Left kidney (tissue), 2 donors: ENCODE results near the gene CHL1. TPM values are rescaled to one million over a fixed set of nuclear protein-coding genes. Genes with fewer than 3 reads are reported as not detected.

Experiments used
- DNase-seq: peaks from one replicate; pipeline ENCODE4 v3.0.0-alpha.2; 2013
- polyA plus RNA-seq: library from polyadenylated mRNA; unstranded; fragments of 120-200 nt; gene quantifications from one replicate; pipeline ENCODE4 v1.2.1, GENCODE V29; 2013; ENCODE audit not compliant: insufficient read length

CHL1 gene
- polyA plus RNA-seq, 1 donor, result 24.1 TPM

DNA sequence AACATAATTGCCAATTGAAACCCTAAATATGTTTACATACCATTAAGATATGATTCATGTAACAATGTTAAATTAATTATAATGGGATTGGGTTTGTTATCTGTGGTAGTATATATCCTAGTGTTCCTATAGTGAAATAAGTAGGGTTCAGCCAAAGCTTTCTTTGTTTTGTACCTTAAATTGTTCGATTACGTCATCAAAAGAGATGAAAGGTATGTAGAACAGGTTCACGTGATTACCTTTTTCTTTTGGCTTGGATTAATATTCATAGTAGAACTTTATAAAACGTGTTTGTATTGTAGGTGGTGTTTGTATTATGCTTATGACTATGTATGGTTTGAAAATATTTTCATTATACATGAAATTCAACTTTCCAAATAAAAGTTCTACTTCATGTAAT, 212.4 kb downstream of the CHL1 start:
- no peak for DNase-seq

DNA sequence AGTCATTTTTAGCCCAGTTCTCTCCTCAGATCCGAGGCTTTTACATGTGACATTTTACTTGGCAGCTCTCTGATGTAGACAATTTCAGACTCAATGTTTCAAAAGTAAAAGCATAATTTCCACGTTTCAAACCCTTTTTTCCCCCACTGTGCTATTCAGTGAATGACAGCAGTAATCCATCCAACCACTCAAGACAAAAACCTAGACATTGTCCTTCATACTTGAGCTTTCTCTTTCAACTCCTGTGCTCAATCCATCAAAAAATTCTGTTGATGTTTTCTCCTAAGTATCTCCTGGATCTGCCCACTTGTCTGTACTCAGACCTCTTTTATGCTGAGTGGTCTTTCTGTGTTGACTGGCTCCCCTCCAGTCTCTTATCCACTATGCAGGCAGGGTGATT, 214.7 kb downstream of the CHL1 start:
- no peak for DNase-seq

DNA sequence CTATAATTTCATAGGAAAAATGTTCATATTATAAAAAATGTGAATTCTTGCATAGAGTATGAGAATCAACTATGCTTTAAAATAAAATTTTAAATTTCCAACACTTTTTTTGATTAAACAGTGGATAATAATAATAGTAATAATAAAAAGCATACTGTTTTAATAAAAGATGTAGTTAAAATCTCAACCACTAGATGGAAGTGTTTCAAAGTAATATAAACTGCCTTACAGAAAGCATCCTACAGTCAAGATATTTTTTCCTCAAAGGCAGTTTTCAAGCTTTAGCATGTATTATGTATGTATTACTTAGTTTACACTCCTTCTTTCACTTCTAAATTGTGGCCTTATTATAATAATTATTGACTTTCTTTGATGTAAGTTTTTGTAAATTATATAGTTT, 217.5 kb downstream of the CHL1 start:
- DNase-seq, result no peak

DNA sequence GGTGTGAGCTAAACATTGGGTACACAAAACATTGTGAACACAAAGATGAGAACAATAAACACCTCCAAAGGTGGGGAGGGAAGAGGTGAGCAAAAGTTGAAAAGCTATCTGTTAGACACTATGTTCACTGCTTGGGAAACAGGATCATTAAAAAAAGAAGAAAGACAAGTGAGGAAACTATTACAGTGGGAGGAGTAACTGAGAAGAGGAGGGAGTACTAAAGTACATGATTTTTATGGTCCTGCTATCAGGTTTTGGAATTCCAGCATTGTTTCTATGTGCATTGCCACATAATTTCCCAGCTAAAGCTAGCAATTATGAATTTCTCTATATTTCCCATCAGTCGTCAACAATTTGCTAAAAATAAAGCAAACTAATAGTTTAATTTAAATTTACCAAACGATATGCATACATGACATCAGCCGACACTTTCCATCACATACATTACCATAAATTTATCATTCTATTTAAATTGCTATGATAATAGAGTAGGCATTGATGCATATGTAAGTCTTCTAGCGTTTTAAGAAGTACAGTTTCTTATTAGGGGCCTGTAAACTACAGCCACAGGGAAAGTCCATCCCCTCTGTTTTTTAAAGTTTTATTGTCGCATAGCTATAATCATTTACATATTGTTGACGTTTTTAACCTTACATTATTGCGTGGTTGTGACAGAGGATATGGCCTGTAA, 221.8 kb downstream of the CHL1 start:
- no peak for DNase-seq

DNA sequence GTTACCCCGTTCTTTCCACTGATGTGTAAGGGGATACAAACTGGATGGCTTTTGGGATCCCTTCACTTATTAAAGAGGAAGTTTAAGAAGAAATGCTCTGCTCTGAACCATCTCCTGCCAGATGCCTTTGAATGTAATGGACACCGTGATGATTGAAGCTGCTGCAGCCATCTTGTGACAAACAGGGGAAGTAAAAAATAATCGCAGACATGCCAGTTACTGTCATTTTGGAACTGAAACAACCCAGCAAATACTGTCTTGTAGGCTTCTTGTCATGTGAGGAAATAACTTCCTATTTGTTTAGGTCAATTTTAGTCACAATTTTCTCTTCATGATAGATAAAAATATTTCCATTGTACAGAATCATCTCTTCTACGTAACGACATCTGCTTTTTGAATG, 224.0 kb downstream of the CHL1 start:
- no peak for DNase-seq

DNA sequence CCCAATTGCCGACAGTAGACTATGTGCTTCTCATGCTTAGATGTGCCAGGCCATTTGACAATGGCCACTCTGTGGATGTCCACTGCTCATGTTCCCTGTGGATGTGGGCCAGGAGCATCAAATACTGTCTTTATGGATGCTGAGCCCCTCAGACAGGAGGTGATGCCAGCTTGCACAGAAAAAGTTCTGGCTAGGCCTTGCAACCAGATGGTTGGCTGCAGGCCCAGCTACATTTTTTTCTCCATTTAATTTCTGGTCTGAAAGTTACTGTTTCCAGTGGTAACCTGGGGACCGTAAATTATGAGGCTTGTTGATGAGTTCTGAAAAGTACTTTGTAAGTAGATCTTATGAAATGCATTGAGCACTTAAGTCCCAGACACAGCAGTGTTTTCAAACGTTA, 228.5 kb downstream of the CHL1 start:
- DNase-seq, result no peak

DNA sequence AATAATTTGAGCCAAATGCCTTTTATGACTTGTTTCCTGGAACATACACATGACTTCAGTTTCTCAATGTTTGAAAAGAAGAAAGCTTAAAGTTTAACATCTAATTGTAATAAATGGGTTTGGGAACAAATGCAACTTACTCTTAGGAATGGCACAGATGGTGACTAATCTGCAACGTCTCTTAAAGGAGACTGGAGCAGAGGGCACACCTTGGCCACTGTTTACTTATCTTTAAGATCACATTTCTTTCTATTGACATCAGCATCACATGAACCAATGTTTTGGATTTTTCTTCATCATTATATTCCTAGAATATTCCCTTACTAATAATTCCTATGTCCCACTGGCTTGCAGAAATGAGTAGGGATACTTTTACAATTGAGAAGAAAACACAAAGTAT, 229.5 kb downstream of the CHL1 start:
- DNase-seq, result no peak

DNA sequence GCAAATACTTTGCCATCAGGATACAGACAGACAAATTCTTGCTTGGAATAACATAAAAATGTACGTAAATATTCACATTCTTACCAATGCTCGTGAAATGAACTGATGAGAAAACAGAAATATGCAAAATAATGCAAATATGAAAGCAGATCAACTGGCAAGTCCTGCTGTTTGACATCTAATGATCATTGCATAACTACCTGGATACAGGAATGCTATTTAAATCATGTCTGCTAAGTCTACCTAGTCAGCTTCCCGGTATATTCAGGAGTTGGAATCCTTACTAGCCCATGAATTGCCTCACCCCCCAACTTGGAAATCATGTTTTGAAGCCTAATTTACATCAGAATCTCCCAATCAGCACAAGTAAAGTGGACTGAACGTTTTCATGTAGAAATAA, 230.6 kb downstream of the CHL1 start:
- no peak for DNase-seq

DNA sequence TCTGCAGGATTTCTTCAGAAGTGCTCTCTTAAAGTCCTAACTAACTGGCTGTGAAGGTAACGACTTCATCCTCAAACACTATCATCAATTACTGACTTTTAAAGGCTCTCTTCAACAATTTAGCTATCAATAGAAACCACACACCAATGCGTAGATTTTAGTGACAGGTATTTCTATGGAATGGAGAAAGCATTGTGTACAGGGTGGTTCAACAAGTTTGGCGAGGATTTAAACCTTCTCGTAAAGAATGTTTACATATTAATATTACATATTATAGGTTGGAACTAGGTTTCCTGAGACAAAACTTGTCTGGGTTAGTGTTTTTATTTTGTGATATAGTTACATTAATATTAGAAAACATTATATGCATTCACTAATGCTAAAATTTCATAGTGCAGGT, 233.6 kb downstream of the CHL1 start:
- DNase-seq, result no peak

DNA sequence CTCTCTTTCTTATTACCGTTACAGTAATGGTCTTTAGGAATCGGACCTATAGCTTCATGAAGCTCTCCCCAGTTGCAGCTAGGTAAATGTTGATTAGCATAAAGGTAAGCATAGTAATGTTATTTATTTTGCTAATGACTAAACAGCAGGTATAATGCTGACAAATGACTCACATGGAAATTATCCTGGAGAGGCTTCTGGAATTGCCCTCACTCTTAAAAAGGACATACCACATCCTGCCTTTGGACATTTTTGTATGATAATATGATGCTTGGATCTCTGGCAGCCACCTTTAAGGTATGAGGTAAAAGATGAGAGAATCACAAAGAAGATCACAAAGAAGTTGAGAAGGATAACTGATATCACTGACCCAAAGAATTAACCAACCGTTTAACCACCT, 238.6 kb downstream of the CHL1 start:
- DNase-seq, result no peak

DNA sequence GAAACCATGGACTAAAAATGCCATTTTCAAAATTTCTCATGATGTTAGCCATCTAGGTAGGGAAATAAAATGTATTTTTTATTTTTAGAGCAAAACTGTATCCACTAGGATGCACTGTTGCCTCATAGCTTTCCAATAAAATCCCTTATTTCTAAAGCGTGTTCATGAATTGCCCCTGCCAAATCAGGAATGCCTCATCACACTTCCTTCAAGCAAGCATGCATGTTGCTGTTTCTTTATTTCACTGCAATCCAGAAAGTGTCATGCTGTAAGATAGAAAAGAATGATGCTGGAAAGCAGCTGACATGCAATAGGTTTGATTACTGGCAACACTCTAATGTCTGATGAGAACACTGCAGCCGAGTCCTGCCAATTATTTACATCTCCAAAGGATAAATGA, 239.5 kb downstream of the CHL1 start:
- DNase-seq, result no peak

DNA sequence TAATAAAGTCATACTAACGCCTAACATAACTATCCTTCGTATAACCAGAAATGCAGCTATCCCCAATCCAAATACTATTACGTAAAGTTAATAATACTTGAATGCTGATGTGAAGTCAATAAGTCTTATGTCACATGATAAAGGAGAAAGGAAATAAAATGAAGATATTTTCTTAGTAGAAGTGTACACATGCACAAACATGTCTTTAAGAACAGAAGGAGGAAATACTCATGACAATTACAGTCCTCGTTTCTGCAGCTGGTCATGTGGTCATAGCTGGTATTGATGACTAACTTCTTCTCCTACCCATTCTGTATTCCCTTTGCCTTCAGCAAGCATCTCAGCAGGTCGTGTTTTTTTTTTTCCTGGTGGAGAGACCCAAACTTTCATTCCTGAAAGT, 244.3 kb downstream of the CHL1 start:
- no peak for DNase-seq

DNA sequence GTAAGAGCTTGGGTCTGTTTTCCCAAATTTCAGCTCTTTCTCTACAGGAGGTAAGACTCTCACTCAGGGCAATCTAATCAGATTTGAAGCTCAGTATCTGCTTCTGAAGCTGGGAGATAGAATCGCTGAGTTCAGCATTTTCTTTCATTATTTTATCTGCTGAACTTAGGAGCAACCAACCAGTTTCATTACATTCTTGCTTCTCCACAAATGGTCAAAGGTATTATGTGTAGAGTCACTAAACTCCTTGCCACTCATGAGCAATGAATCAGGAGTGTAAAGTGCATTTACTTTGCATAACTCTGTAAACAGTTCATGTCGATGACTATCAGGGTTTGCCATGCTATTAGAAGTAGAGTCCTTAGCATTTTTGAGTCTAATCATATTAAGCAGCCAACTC, 249.4 kb downstream of the CHL1 start:
- DNase-seq, result no peak

DNA sequence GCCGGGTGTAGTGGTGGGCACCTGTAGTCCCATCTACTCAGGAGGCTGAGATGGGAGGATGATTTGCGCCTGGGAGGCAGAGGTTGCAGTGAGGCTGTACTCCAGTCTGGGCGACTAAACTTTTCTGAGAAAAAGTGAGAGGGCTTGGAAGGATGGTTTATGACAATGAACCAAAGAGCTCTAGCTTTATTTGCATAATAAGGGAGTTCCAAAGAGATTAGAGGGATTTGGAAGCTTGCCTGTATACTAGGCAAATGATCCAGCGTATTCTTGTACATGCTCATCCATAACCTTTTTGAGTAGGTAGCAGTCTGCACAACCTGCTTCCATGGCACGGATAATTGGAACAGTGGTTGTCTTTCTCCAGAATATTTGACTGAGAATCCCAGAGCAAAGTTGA, 251.1 kb downstream of the CHL1 start:
- DNase-seq, result no peak

DNA sequence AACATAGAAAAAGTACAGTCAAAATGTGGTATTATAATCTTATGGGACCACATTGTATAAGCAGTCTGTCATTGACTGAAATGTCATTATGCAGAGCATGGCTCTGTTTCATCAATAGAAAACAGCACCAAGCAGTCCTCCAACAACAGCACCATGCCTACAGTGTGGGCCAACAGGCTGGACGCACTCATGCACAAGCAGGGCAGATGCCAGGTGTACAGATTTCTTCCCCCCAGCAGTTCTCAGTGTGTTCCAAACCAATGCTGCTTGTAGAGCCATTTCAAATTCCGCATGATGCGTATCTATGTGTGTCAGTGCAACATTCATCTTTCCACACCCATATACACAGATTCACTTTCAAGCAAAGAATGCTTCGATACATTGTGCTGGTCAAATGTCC, 253.1 kb downstream of the CHL1 start:
- DNase-seq, result no peak

DNA sequence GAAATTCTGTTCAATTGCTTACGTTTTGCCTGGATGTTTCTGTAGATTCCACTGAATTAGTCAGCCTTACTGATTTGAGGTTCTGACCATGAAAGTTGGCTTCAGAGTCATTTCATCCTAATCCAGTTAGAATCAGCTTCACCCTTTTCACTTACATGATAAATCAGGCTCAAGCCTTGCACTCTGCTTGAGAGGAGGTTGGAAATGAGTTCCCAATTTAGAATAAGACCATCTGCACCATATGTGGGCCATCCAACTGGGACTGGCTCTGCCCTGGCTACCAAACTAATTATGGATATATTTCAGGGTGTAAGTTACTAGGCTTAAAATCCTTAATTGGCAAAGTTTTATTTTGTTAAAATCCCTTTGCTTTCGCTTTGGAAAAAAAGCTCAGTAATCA, 255.7 kb downstream of the CHL1 start:
- DNase-seq, result no peak

DNA sequence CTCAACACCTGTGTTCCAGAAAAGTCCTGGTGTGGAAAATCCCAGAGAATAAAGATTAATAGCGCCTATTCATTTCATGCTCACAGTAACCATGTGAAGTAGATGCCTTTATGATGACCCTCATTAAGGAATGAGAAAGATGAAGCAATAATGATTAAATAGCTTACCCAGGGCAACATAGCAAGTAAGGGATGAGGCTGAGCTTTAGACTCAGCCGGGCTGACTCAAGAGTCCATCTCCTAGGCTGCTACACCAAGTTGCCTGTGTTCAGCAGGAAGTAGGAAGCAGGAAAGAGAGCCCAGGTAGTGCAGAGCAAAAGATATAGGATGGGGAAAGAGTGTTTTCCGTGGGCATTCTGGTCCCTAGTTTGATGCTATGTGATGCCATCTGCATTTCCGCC, 256.5 kb downstream of the CHL1 start:
- DNase-seq, result no peak

DNA sequence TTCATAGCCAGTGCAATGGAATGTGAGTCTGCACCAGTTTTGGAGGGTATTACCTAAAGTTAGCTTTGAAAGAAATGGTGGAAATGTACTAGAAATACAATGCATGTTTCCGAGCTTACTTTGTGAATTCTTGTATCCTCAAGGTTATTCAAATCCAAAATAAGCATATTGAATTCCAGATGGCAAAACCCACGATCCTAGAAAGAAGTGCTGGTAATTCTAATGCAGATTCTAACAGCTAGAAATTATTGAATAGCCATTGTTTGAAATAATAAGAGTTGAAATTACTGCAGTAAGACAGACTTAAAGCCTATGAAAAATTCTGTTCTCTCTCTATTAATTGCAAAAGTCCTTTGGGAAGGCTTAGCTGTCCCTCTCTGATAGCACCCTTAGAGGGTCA, 258.4 kb downstream of the CHL1 start:
- DNase-seq, result no peak

DNA sequence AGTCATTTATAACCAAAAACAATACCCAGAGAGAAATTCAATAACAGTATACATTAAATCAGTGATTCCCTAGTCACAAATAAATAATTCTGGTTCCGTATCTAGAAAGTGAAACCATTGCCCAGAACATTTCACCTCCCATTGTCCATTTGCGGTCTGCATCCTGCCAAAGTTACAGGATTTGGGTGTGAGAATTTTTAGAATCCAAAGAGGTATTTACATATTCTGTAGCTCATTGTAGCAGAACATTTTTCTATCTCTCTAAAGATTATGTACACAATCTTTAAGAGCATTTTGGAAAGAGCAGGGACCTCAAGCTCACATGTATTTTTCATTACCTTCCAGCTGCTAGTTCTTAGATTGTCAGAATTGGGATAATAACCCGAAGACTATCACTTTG, 261.6 kb downstream of the CHL1 start:
- DNase-seq, result no peak

DNA sequence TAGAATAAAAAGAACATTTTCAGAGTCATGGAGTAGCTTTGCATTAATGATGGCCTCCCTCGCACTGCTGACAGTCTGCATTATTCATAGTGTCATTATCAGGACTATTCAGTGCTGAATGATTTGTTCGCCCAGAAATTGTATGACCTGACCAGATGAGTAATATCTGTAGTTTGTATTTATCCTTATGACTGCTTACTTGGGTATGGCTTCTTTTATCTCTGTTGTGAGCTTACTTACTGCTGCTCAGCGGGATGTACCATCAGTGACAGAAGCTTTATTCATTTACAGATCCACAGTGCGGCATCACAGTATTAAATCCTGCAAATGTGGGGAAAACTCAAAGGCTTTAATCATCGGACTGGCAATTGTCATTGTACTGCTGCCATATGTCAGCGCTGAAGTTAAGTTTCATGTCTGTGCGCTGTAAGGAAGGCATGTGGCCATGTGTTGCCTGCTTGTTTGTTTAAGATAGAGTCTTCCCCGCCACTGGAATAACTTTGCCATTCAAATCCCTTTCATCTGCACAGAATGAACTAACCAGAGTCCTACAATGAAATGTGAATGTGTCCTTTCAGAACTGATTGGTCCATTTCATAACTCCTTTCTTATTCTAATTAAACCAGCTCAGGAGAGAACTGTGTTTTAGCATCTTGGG, 262.2 kb downstream of the CHL1 start:
- no peak for DNase-seq
